ENCODE results near the gene CBLN3. TPM values are rescaled to one million over a fixed set of nuclear protein-coding genes. Genes with fewer than 3 reads are reported as not detected.

CBLN3 gene
- total RNA-seq, 4 donors from 2014 or later: 1.7 to 3.4 (median 2.3) TPM

- no peak overlapping the region for H3K4me3 ChIP-seq (replicated peaks in 1 of 3)
- H3K36me3 ChIP-seq: peaks cover 0 to 3% of the 10 kb centered on the region in 2 donors
- TF ChIP-seq POLR2A (IDR thresholded peaks at IDR 0.05) (no peak), CTCF (IDR thresholded peaks at IDR 0.05) (no peak)
- no peaks in the 10 kb centered on the region for H3K27me3 ChIP-seq
- intact Hi-C loops (cut with DNase I): no loop called here
- no peaks in the 10 kb centered on the region for H3K9me3 ChIP-seq
- no peak for DNase-seq
- peaks cover 3 to 13% of the 10 kb centered on the region in 2 donors for H3K4me1 ChIP-seq
- no peak overlapping the region for H3K27ac ChIP-seq
- 85 to 86% methylated on average over 16 of the region's 16 CpGs for WGBS, 2 donors
Observed at GRCh38 chr14:24416932-24417619, 12.4 kb downstream of the CBLN3 start.

GRCh38 chr14:24416254-24416931 is 13.1 kb downstream of the CBLN3 start:
- no peaks in the 10 kb centered on the region for H3K27me3 ChIP-seq
- H3K27ac ChIP-seq: no peak overlapping the region
- peaks cover 9 to 20% of the 10 kb centered on the region in 2 donors for H3K4me1 ChIP-seq
- no peak for TF ChIP-seq CTCF (IDR thresholded peaks at IDR 0.05)
- no peak for TF ChIP-seq POLR2A (IDR thresholded peaks at IDR 0.05)
- no peak for DNase-seq
- intact Hi-C loops (cut with DNase I): no loop called here
- peaks cover 0 to 3% of the 10 kb centered on the region in 2 donors for H3K36me3 ChIP-seq
- WGBS, 2 donors: 77 to 82% methylated on average over 13 to 18 of the region's 19 CpGs
- no peak overlapping the region for H3K4me3 ChIP-seq (replicated peaks in 1 of 3)
- no peaks in the 10 kb centered on the region for H3K9me3 ChIP-seq

GRCh38 chr14:24415421-24416253 is 13.8 kb downstream of the CBLN3 start:
- Histone ChIP-seq H3K4me1 (peaks cover 9 to 22% of the 10 kb centered on the region in 2 donors), H3K36me3 (peaks cover 0 to 3% of the 10 kb centered on the region in 2 donors), H3K27me3 (no peaks in the 10 kb centered on the region), H3K4me3 (replicated peaks in 1 of 3) (no peak overlapping the region), H3K27ac (no peak overlapping the region), H3K9me3 (no peaks in the 10 kb centered on the region)
- no peak for DNase-seq
- intact Hi-C loops (cut with DNase I): no loop called here
- 91% methylated on average over 19 to 24 of the region's 25 CpGs for WGBS, 2 donors
- no peak for TF ChIP-seq POLR2A (IDR thresholded peaks at IDR 0.05)
- no peak for TF ChIP-seq CTCF (IDR thresholded peaks at IDR 0.05)

- H3K36me3 ChIP-seq: peaks cover 0 to 3% of the 10 kb centered on the region in 2 donors
- intact Hi-C loops (cut with DNase I): no loop called here
Observed at GRCh38 chr14:24414732-24415420, 14.6 kb downstream of the CBLN3 start.

More at GRCh38 chr14:24414732-24415420, 14.6 kb downstream of the CBLN3 start:
- Histone ChIP-seq H3K27me3 (no peaks in the 10 kb centered on the region), H3K9me3 (no peaks in the 10 kb centered on the region), H3K4me3 (replicated peaks in 1 of 3) (no peak overlapping the region), H3K4me1 (peaks cover 9 to 22% of the 10 kb centered on the region in 2 donors), H3K27ac (no peak overlapping the region)
- no peak for DNase-seq
- WGBS, 2 donors: 93 to 94% methylated on average over 14 of the region's 15 CpGs
- TF ChIP-seq CTCF (IDR thresholded peaks at IDR 0.05): no peak
- no peak for TF ChIP-seq POLR2A (IDR thresholded peaks at IDR 0.05)
